Fibroblast of lung (primary cell): Measurements from ENCODE around the gene HSF2BP.
"Not testable (repeated sequence)": the region's sequence is repeated elsewhere in the genome, so short reads cannot be mapped to it uniquely, and the experiment has no call there.

ENCODE experiments used
- CTCF ChIP-seq, 2 donors: IDR thresholded peaks in 1 of 2; conservative IDR thresholded peaks in 1 of 2; 1 replicate in 1 of 2; 2 replicates in 1 of 2; pipeline ENCODE4 v1.5.1; 2011 to 2012; ENCODE audit warnings: low read length in 2 of 2, control low read depth in 1 of 2, inconsistent platforms in 1 of 2, low read depth in 1 of 2, mild to moderate bottlenecking in 1 of 2
- EZH2 ChIP-seq: IDR thresholded peaks from 2 replicates; pipeline ENCODE4 v1.5.1; 2012; ENCODE audit warnings: low read length, control low read depth, mild to moderate bottlenecking; ENCODE audit errors: missing control alignments

- TF ChIP-seq CTCF (conservative IDR thresholded peaks at IDR 0.05 in 1 of 2, IDR thresholded peaks at IDR 0.05 in 1 of 2; ENCODE audit: low read depth in 1 of 2, low read length in 2 of 2); EZH2: not testable (repeated sequence)
Measured at GRCh38 chr21:43486051-43486450, 173.2 kb downstream of the HSF2BP start.
